ENCODE data around the gene C5orf24.

- TF ChIP-seq POLR2AphosphoS5 (IDR thresholded peaks at IDR 0.05; ENCODE audit: borderline replicate concordance, low read depth, low read length) (no peak), EZH2 (IDR thresholded peaks at IDR 0.05) (no peak), FOXP2 (optimal IDR thresholded peaks at IDR 0.05; ENCODE audit: control extremely low read depth, extremely low read length, insufficient read depth) (no peak)
Observed at GRCh38 chr5:134825212-134825611, 20.6 kb upstream of the C5orf24 start.

All from SK-N-MC (cell line).